GM12878 (cell line): ENCODE measurements around the gene CCDC197. TPM values are rescaled to one million over a fixed set of nuclear protein-coding genes. Genes with fewer than 3 reads are reported as not detected.
A peak's percentile ranks its signal among the peaks of the same experiment; 100 is the strongest.

Experiments
- ATAC-seq: fragments of 200-7000 bp; cut with Tn5 transposase; 3 replicates; pipeline ENCODE4 v1.9.1; 2020; ENCODE audit warnings: mild to moderate bottlenecking, moderate library complexity
- BruUV-seq: library from RNA; stranded (reverse); fragments of 400-500 nt; replicated peaks from 2 replicates; lab custom pipeline; 2021; lab: Mats Ljungman, UMichigan
- CTCF ChIA-PET: fragments of 300-600 bp; sonication (Branson Sonifier 250); formaldehyde crosslinking; extraction: SDS; loops from one replicate; lab custom pipeline; 2021; ENCODE audit warnings: inconsistent platforms; lab: Yijun Ruan, JAX
- POLR2A ChIA-PET: fragments of 350-600 bp; formaldehyde crosslinking; extraction: SDS; loops from one replicate; lab custom pipeline; 2021; ENCODE audit warnings: inconsistent platforms; lab: Charles Lee
- RAD21 ChIA-PET: fragments of 300-600 bp; sonication (Branson Sonifier 250); formaldehyde crosslinking; loops from one replicate; lab custom pipeline; 2023; ENCODE audit warnings: antibody characterized with exemption; ENCODE audit not compliant: unreplicated experiment; lab: Charles Lee
- SMC1A ChIA-PET: fragments of 300-600 bp; sonication (Branson Sonifier 250); formaldehyde crosslinking; loops from one replicate; lab custom pipeline; 2023; ENCODE audit not compliant: unreplicated experiment, uncharacterized antibody; lab: Charles Lee
- DNase-seq: peaks from one replicate; pipeline ENCODE4 v3.0.0-alpha.2; 2011; ENCODE audit warnings: low read depth, low spot score
- FAIRE-seq: peaks from 3 replicates; lab custom pipeline; 2011; peaks lifted over from hg19 to GRCh38; lab: Jason Lieb, UNC
- H2AFZ ChIP-seq: 2 replicates; pipeline ENCODE4 v1.6.0; 2011; ENCODE audit warnings: low read depth, low read length, control low read depth; ENCODE audit not compliant: control insufficient read depth
- H3K27ac ChIP-seq: 2 replicates; pipeline ENCODE4 v1.5.1; 2011; ENCODE audit warnings: control low read depth; ENCODE audit not compliant: control insufficient read depth, insufficient read depth
- H3K27me3 ChIP-seq, 2 experiments: replicated peaks in 1 of 2; 2 replicates each; pipeline versions ENCODE4 v1.6.0 to v1.6.1; 2011; ENCODE audit warnings: low read length in 1 of 2; ENCODE audit not compliant: control insufficient read depth in 2 of 2, insufficient read depth in 2 of 2
- H3K36me3 ChIP-seq, 2 experiments: 2 replicates each; pipeline ENCODE4 v1.5.1; 2011; ENCODE audit warnings: low read length in 1 of 2; ENCODE audit not compliant: control insufficient read depth in 2 of 2, insufficient read depth in 2 of 2
- H3K4me1 ChIP-seq: 2 replicates; pipeline ENCODE4 v1.6.1; 2011; ENCODE audit warnings: mild to moderate bottlenecking, low read length, moderate library complexity, mixed read lengths; ENCODE audit not compliant: control insufficient read depth, insufficient read depth
- H3K4me2 ChIP-seq: 2 replicates; pipeline ENCODE4 v1.6.0; 2011; ENCODE audit warnings: control low read depth; ENCODE audit not compliant: control insufficient read depth, insufficient read depth
- H3K4me3 ChIP-seq: fragments of 200-600 bp; sonication (generic); 2 replicates; pipeline ENCODE4 v1.5.1; 2016
- H3K79me2 ChIP-seq: 2 replicates; pipeline ENCODE4 v1.6.0; 2011; ENCODE audit warnings: low read length; ENCODE audit not compliant: control insufficient read depth, insufficient read depth
- H3K9ac ChIP-seq: 2 replicates; pipeline ENCODE4 v1.8.0; 2011; ENCODE audit warnings: low read length, control low read depth, mixed read lengths; ENCODE audit not compliant: control insufficient read depth, insufficient read depth
- H3K9me3 ChIP-seq: replicated peaks from 3 replicates; pipeline ENCODE4 v1.5.1; 2011; ENCODE audit warnings: mild to moderate bottlenecking, low read length; ENCODE audit not compliant: control insufficient read depth, insufficient read depth
- H4K20me1 ChIP-seq: 2 replicates; pipeline ENCODE4 v1.6.0; 2011; ENCODE audit not compliant: control insufficient read depth, insufficient read depth
- GATAD2B ChIP-seq: fragments of 450-650 bp; conservative IDR thresholded peaks from 2 replicates; pipeline ENCODE4 v1.6.1; 2017; ENCODE audit warnings: low read depth, mild to moderate bottlenecking, moderate library complexity
- POLR2AphosphoS5 ChIP-seq: IDR thresholded peaks from 2 replicates; pipeline ENCODE4 v1.6.1; 2011; ENCODE audit warnings: mild to moderate bottlenecking, low read length, inconsistent platforms
- RUNX3 ChIP-seq: IDR thresholded peaks from 2 replicates; pipeline ENCODE4 v1.6.1; 2012; ENCODE audit warnings: low read length, inconsistent platforms
- WGBS: methylation state at CpG from one replicate; pipeline ENCODE4 v1.1.6; 2016; ENCODE audit warnings: low lambda C conversion rate; ENCODE audit not compliant: insufficient replicate concordance, insufficient coverage; ENCODE audit errors: missing lambda C conversion rate; 5-methylcytosine and 5-hydroxymethylcytosine counted together
- in situ Hi-C: fragments of 300-500 bp; cut with MboI; formaldehyde crosslinking; loops from 9 replicates; pipeline ENCODE4 v1.14.3; 2018; ENCODE audit warnings: mixed read lengths
- intact Hi-C: fragments of 100-400 bp; cut with micrococcal nuclease; formaldehyde crosslinking; loops from one replicate; pipeline ENCODE4 v1.14.2; 2022; ENCODE audit not compliant: unreplicated experiment
- microRNA-seq: library from miRNA; unstranded; fragments of <30 nt; microRNA quantifications from one replicate; pipeline ENCODE4, GENCODE V29; 2018
- polyA plus RNA-seq, 11 experiments: library from polyadenylated mRNA; depleted of rRNA in 4 of 11; unstranded in 6 of 11; stranded (reverse) in 5 of 11; fragments of >200 nt; fragmentation: Nextera tagmentation in 4 of 11; fragmentation: Illumina TruSeq in 1 of 11; extraction: Ambion mirVana in 4 of 11; extraction: Trizol in 1 of 11; gene quantifications; 1 replicate in 1 of 11; 2 replicates in 10 of 11; pipeline versions ENCODE4 v1.2.1 to v1.2.3, GENCODE V29; 2011 to 2016; ENCODE audit warnings: inconsistent platforms in 2 of 11, missing spikeins in 2 of 11, low read depth in 1 of 11
- small RNA-seq: library from RNA; depleted of rRNA; stranded (forward); fragments of <200 nt; gene quantifications from one replicate; pipeline ENCODE3, GENCODE V24; 2014
- total RNA-seq, 4 experiments: library from RNA; depleted of rRNA in 3 of 4; stranded (reverse); fragments of >200 nt in 3 of 4; fragmentation: Illumina TruSeq in 1 of 4; extraction: Trizol in 1 of 4; gene quantifications; 2 replicates each; pipeline versions ENCODE4 v1.2.1 to v1.2.3, GENCODE V29; 2013 to 2021

The CCDC197 gene
- total and polyA plus RNA-seq, 10 of the 15 experiments (the other 5 are each of a cell fraction or from before 2014, with no cell fraction given) = 0.12 TPM; not detected in 9

GRCh38 chr14:94058128-94058673 lies 61.1 kb downstream of the CCDC197 start:
- intact Hi-C loops = no loop called here
- Histone ChIP-seq H4K20me1 (peaks cover 2% of the 10 kb centered on the region; the same call in 1 of the 2 replicates), H2AFZ (no peak overlapping the region), H3K4me2 (no peak overlapping the region), H3K27me3 (no peaks in the 10 kb centered on the region), H3K79me2 (peaks cover 2% of the 10 kb centered on the region), H3K36me3 (peaks cover 47 to 48% of the 10 kb centered on the region in 2 experiments), H3K4me1 (peaks cover 26% of the 10 kb centered on the region), H3K4me3 (no peak overlapping the region), H3K9me3 (no peaks in the 10 kb centered on the region), H3K27ac (no peak overlapping the region), H3K9ac (no peak overlapping the region)
- POLR2A ChIA-PET = interaction anchor here (2.1 kb wide), 1 partner anchor 22 kb away, joined by 14 read pairs; the partner anchor contains the start of genes DDX24 and IFI27L1
- no peak for DNase-seq
- RAD21 ChIA-PET = interaction anchor here (1.0 to 2.3 kb wide), 6 partner anchors 21 to 118 kb away, joined by 3 to 13 read pairs (median 6); partner anchors contain the start of genes DDX24 and IFI27L1
- no TSS peak for BruUV-seq
- WGBS = 93% methylated on average over 1 of the region's 1 CpG
- in situ Hi-C loops = no loop called here
- CTCF ChIA-PET = interaction anchor here (0.9 to 7.1 kb wide), 7 partner anchors 22 to 118 kb away, joined by 3 to 34 read pairs (median 5); partner anchors contain the start of genes DDX24 and IFI27L1
- TF ChIP-seq GATAD2B (no peak), POLR2AphosphoS5 (peak; percentile 55; the same call in 1 of the 2 replicates), RUNX3 (0 out of 2 replicates have a peak, but pooled peaks have one; percentile 18)
- peak; percentile 61 for FAIRE-seq
- SMC1A ChIA-PET = interaction anchor here (1.4 to 2.0 kb wide), 4 partner anchors 9 to 26 kb away, joined by 3 to 6 read pairs (median 4); no protein-coding TSS in a partner anchor
- ATAC-seq = no peak; the same call in 1 of the 3 replicates

Small RNA genes lying within 50 kb of the gene (microRNA-seq; reads per million reads assigned to microRNA genes)
- not detected for gene MIR4506

Small RNA genes lying within 50 kb of the gene (small RNA-seq; reads per million reads assigned to genes)
- gene MIR4506 = 0.12 reads per million

Other genes starting within 250 kb of the CCDC197 start
Only the 7 nearest of the 9 such genes appear.
- not detected in 2 replicates for gene FAM181A, start 70.0 kb upstream of the CCDC197 start, total RNA-seq (2014; rRNA removed)
- not detected in 2 replicates for gene FAM181A, start 70.0 kb upstream of the CCDC197 start, total RNA-seq (2014; rRNA removed; fragmentation: Illumina TruSeq; extraction: Trizol)
- gene FAM181A, start 70.0 kb upstream of the CCDC197 start, total RNA-seq (2021) = not detected in 2 replicates
- not detected in 2 replicates for gene FAM181A, start 70.0 kb upstream of the CCDC197 start, polyA plus RNA-seq (2011; rRNA removed)
- gene FAM181A, start 70.0 kb upstream of the CCDC197 start, polyA plus RNA-seq (2014; fragmentation: Illumina TruSeq; extraction: Trizol) = not detected in 2 replicates
- not detected for gene FAM181A, start 70.0 kb upstream of the CCDC197 start, polyA plus RNA-seq (2014; fragmentation: Nextera tagmentation; extraction: Ambion mirVana)
- not detected in 2 replicates for gene FAM181A, start 70.0 kb upstream of the CCDC197 start, polyA plus RNA-seq (2014; rRNA removed)
- gene FAM181A, start 70.0 kb upstream of the CCDC197 start, polyA plus RNA-seq (2016; fragmentation: Nextera tagmentation; extraction: Ambion mirVana) = not detected
- gene ASB2, start 20.7 kb upstream of the CCDC197 start, total RNA-seq (2014; rRNA removed) = 46.4 and 53.5 TPM in 2 replicates
- 21.5 and 26.9 TPM in 2 replicates for gene ASB2, start 20.7 kb upstream of the CCDC197 start, total RNA-seq (2014; rRNA removed; fragmentation: Illumina TruSeq; extraction: Trizol)
- gene ASB2, start 20.7 kb upstream of the CCDC197 start, total RNA-seq (2021) = 40.0 and 40.4 TPM in 2 replicates
- 8.5 and 16.9 TPM in 2 replicates for gene ASB2, start 20.7 kb upstream of the CCDC197 start, polyA plus RNA-seq (2011; rRNA removed)
- 12.3 and 21.9 TPM in 2 replicates for gene ASB2, start 20.7 kb upstream of the CCDC197 start, polyA plus RNA-seq (2014; fragmentation: Illumina TruSeq; extraction: Trizol)
- gene ASB2, start 20.7 kb upstream of the CCDC197 start, polyA plus RNA-seq (2014; fragmentation: Nextera tagmentation; extraction: Ambion mirVana) = 1 to 10 TPM; 3.0 to 7.4 TPM
- gene ASB2, start 20.7 kb upstream of the CCDC197 start, polyA plus RNA-seq (2014; rRNA removed) = 50.0 and 54.5 TPM in 2 replicates
- 10 to 100 TPM; 51.7 to 54.8 TPM for gene ASB2, start 20.7 kb upstream of the CCDC197 start, polyA plus RNA-seq (2016; fragmentation: Nextera tagmentation; extraction: Ambion mirVana)
- 0.49 and 0.56 TPM in 2 replicates for gene OTUB2, start 29.0 kb downstream of the CCDC197 start, total RNA-seq (2014; rRNA removed)
- 0.40 and 0.46 TPM in 2 replicates for gene OTUB2, start 29.0 kb downstream of the CCDC197 start, total RNA-seq (2014; rRNA removed; fragmentation: Illumina TruSeq; extraction: Trizol)
- gene OTUB2, start 29.0 kb downstream of the CCDC197 start, total RNA-seq (2021) = 0.46 and 0.77 TPM in 2 replicates
- gene OTUB2, start 29.0 kb downstream of the CCDC197 start, polyA plus RNA-seq (2011; rRNA removed) = 0.36 and 0.48 TPM in 2 replicates
- gene OTUB2, start 29.0 kb downstream of the CCDC197 start, polyA plus RNA-seq (2014; fragmentation: Illumina TruSeq; extraction: Trizol) = 0.41 and 0.47 TPM in 2 replicates
- gene OTUB2, start 29.0 kb downstream of the CCDC197 start, polyA plus RNA-seq (2014; fragmentation: Nextera tagmentation; extraction: Ambion mirVana) = under 1 TPM; 0.05 to 0.18 TPM
- 0.26 and 0.49 TPM in 2 replicates for gene OTUB2, start 29.0 kb downstream of the CCDC197 start, polyA plus RNA-seq (2014; rRNA removed)
- under 1 TPM; 0.25 to 0.82 TPM for gene OTUB2, start 29.0 kb downstream of the CCDC197 start, polyA plus RNA-seq (2016; fragmentation: Nextera tagmentation; extraction: Ambion mirVana)
- gene DDX24, start 83.9 kb downstream of the CCDC197 start, total RNA-seq (2014; rRNA removed) = 143 and 161 TPM in 2 replicates
- gene DDX24, start 83.9 kb downstream of the CCDC197 start, total RNA-seq (2014; rRNA removed; fragmentation: Illumina TruSeq; extraction: Trizol) = 159 and 183 TPM in 2 replicates
- 179 and 186 TPM in 2 replicates for gene DDX24, start 83.9 kb downstream of the CCDC197 start, total RNA-seq (2021)
- gene DDX24, start 83.9 kb downstream of the CCDC197 start, polyA plus RNA-seq (2011; rRNA removed) = 216 and 229 TPM in 2 replicates
- gene DDX24, start 83.9 kb downstream of the CCDC197 start, polyA plus RNA-seq (2014; fragmentation: Illumina TruSeq; extraction: Trizol) = 266 and 322 TPM in 2 replicates
- 100 to 1,000 TPM; 137 to 176 TPM for gene DDX24, start 83.9 kb downstream of the CCDC197 start, polyA plus RNA-seq (2014; fragmentation: Nextera tagmentation; extraction: Ambion mirVana)
- gene DDX24, start 83.9 kb downstream of the CCDC197 start, polyA plus RNA-seq (2014; rRNA removed) = 142 and 153 TPM in 2 replicates
- 100 to 1,000 TPM; 208 to 216 TPM for gene DDX24, start 83.9 kb downstream of the CCDC197 start, polyA plus RNA-seq (2016; fragmentation: Nextera tagmentation; extraction: Ambion mirVana)
- 22.0 and 29.9 TPM in 2 replicates for gene IFI27L1, start 84.0 kb downstream of the CCDC197 start, total RNA-seq (2014; rRNA removed)
- gene IFI27L1, start 84.0 kb downstream of the CCDC197 start, total RNA-seq (2014; rRNA removed; fragmentation: Illumina TruSeq; extraction: Trizol) = 22.5 and 28.1 TPM in 2 replicates
- 34.7 TPM in 2 replicates for gene IFI27L1, start 84.0 kb downstream of the CCDC197 start, total RNA-seq (2021)
- gene IFI27L1, start 84.0 kb downstream of the CCDC197 start, polyA plus RNA-seq (2011; rRNA removed) = 17.5 and 22.1 TPM in 2 replicates
- 10.1 and 17.4 TPM in 2 replicates for gene IFI27L1, start 84.0 kb downstream of the CCDC197 start, polyA plus RNA-seq (2014; fragmentation: Illumina TruSeq; extraction: Trizol)
- 10 to 100 TPM; 27.3 to 28.2 TPM for gene IFI27L1, start 84.0 kb downstream of the CCDC197 start, polyA plus RNA-seq (2014; fragmentation: Nextera tagmentation; extraction: Ambion mirVana)
- gene IFI27L1, start 84.0 kb downstream of the CCDC197 start, polyA plus RNA-seq (2014; rRNA removed) = 28.0 and 33.0 TPM in 2 replicates
- gene IFI27L1, start 84.0 kb downstream of the CCDC197 start, polyA plus RNA-seq (2016; fragmentation: Nextera tagmentation; extraction: Ambion mirVana) = 10 to 100 TPM; 34.3 to 38.8 TPM
- 1.6 TPM in 2 replicates for gene IFI27, start 113.4 kb downstream of the CCDC197 start, total RNA-seq (2014; rRNA removed)
- gene IFI27, start 113.4 kb downstream of the CCDC197 start, total RNA-seq (2014; rRNA removed; fragmentation: Illumina TruSeq; extraction: Trizol) = 0.97 and 1.4 TPM in 2 replicates
- gene IFI27, start 113.4 kb downstream of the CCDC197 start, total RNA-seq (2021) = 2.0 and 2.9 TPM in 2 replicates
- 31.3 and 45.5 TPM in 2 replicates for gene IFI27, start 113.4 kb downstream of the CCDC197 start, polyA plus RNA-seq (2011; rRNA removed)
- gene IFI27, start 113.4 kb downstream of the CCDC197 start, polyA plus RNA-seq (2014; fragmentation: Illumina TruSeq; extraction: Trizol) = 1.1 and 1.5 TPM in 2 replicates
- 1 to 10 TPM; 3.7 to 4.7 TPM for gene IFI27, start 113.4 kb downstream of the CCDC197 start, polyA plus RNA-seq (2014; fragmentation: Nextera tagmentation; extraction: Ambion mirVana)
- gene IFI27, start 113.4 kb downstream of the CCDC197 start, polyA plus RNA-seq (2014; rRNA removed) = 1.3 TPM in 2 replicates
- 1 to 10 TPM; 3.8 to 5.2 TPM for gene IFI27, start 113.4 kb downstream of the CCDC197 start, polyA plus RNA-seq (2016; fragmentation: Nextera tagmentation; extraction: Ambion mirVana)
- gene IFI27L2, start 132.3 kb downstream of the CCDC197 start, total RNA-seq (2014; rRNA removed) = 109 and 134 TPM in 2 replicates
- gene IFI27L2, start 132.3 kb downstream of the CCDC197 start, total RNA-seq (2014; rRNA removed; fragmentation: Illumina TruSeq; extraction: Trizol) = 46.9 and 54.2 TPM in 2 replicates
- 59.5 and 66.9 TPM in 2 replicates for gene IFI27L2, start 132.3 kb downstream of the CCDC197 start, total RNA-seq (2021)
- gene IFI27L2, start 132.3 kb downstream of the CCDC197 start, polyA plus RNA-seq (2011; rRNA removed) = 21.0 and 41.9 TPM in 2 replicates
- gene IFI27L2, start 132.3 kb downstream of the CCDC197 start, polyA plus RNA-seq (2014; fragmentation: Illumina TruSeq; extraction: Trizol) = 8.9 and 31.9 TPM in 2 replicates
- 10 to 100 TPM; 26.6 to 61.2 TPM for gene IFI27L2, start 132.3 kb downstream of the CCDC197 start, polyA plus RNA-seq (2014; fragmentation: Nextera tagmentation; extraction: Ambion mirVana)
- gene IFI27L2, start 132.3 kb downstream of the CCDC197 start, polyA plus RNA-seq (2014; rRNA removed) = 121 and 126 TPM in 2 replicates
- 10 to 100 TPM; 80.4 to 81.8 TPM for gene IFI27L2, start 132.3 kb downstream of the CCDC197 start, polyA plus RNA-seq (2016; fragmentation: Nextera tagmentation; extraction: Ambion mirVana)